Measurements from ENCODE around the gene ACYP1. TPM values are rescaled to one million over a fixed set of nuclear protein-coding genes. Genes with fewer than 3 reads are reported as not detected.

The ACYP1 gene
- polyA plus RNA-seq, 1 of the 3 experiments (the other 2 are of a cell fraction): 53.5 TPM

DNA sequence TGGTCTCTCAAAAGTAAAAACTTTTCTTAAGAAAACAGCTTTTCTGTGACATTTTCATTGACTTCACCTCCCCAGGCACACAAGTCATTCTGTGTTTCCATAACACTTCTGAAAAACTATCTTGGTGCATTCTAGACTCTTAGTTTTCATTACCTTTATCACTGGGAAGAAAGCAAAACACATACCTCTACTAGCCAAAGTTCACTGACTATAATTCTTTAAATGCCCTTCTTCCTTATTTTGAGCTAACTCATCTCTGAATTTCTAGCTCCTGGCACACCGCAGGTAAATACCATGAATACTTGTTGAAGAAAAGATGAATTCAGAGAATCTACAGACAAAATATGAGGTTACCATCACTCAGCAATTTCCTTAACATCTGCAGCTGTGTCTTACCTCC lies 33.7 kb downstream of the ACYP1 start:
- Histone ChIP-seq H4K20me1 (ENCODE audit: insufficient read depth) (no peaks in the 10 kb centered on the region), H3K27me3 (ENCODE audit: insufficient read depth) (no peaks in the 10 kb centered on the region), H3K79me2 (ENCODE audit: insufficient read depth) (no peaks in the 10 kb centered on the region), H3K4me1 (ENCODE audit: control insufficient read depth in 1 of 2, insufficient read depth in 2 of 2, low read depth in 1 of 2, low read length in 1 of 2) (peaks cover 6% of the 10 kb centered on the region in 2 experiments; a peak in 3 of 4 replicates), H3F3A (replicated peaks; ENCODE audit: insufficient read depth) (peaks cover 12% of the 10 kb centered on the region), H3K4me2 (no peak overlapping the region), H3K27ac (ENCODE audit: low read depth in 2 of 2, low read length in 1 of 2) (peak overlapping the region in 1 of 2 experiments; percentile 54; a peak in 2 of 4 replicates), H3K9me3 (no peaks in the 10 kb centered on the region), H3K9me2 (no peaks in the 10 kb centered on the region), H3K4me3 (ENCODE audit: low read depth in 2 of 2, low read length in 1 of 2) (no peak overlapping the region), H3K9ac (no peak overlapping the region), H2AFZ (ENCODE audit: low read depth) (no peak overlapping the region), H3K36me3 (replicated peaks in 1 of 2; ENCODE audit: control insufficient read depth in 1 of 2, insufficient read depth in 2 of 2, low read length in 1 of 2) (peaks cover 10 to 23% of the 10 kb centered on the region in 2 experiments)
- POLR2A ChIA-PET: no interaction called here
- no peak for DNase-seq
- WGBS (ENCODE audit: low lambda C conversion rate): 0% methylated on average over 1 of the region's 1 CpG
- TF ChIP-seq NRF1 (IDR thresholded peaks at IDR 0.05; ENCODE audit: low read depth, low read length): no peak
- TF ChIP-seq FOXJ3 (CRISPR knock-in tag; IDR thresholded peaks at IDR 0.05): no peak
- TF ChIP-seq, protein P1, sequence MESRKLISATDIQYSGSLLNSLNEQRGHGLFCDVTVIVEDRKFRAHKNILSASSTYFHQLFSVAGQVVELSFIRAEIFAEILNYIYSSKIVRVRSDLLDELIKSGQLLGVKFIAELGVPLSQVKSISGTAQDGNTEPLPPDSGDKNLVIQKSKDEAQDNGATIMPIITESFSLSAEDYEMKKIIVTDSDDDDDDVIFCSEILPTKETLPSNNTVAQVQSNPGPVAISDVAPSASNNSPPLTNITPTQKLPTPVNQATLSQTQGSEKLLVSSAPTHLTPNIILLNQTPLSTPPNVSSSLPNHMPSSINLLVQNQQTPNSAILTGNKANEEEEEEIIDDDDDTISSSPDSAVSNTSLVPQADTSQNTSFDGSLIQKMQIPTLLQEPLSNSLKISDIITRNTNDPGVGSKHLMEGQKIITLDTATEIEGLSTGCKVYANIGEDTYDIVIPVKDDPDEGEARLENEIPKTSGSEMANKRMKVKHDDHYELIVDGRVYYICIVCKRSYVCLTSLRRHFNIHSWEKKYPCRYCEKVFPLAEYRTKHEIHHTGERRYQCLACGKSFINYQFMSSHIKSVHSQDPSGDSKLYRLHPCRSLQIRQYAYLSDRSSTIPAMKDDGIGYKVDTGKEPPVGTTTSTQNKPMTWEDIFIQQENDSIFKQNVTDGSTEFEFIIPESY (IDR thresholded peaks at IDR 0.05; ENCODE audit: borderline replicate concordance, low read depth): no peak
- TF ChIP-seq FOXM1 (IDR thresholded peaks at IDR 0.05; ENCODE audit: low read depth): no peak
- TF ChIP-seq SMC3 (IDR thresholded peaks at IDR 0.05; ENCODE audit: low read depth, low read length): no peak
- TF ChIP-seq, protein P2, sequence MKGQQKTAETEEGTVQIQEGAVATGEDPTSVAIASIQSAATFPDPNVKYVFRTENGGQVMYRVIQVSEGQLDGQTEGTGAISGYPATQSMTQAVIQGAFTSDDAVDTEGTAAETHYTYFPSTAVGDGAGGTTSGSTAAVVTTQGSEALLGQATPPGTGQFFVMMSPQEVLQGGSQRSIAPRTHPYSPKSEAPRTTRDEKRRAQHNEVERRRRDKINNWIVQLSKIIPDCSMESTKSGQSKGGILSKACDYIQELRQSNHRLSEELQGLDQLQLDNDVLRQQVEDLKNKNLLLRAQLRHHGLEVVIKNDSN (IDR thresholded peaks at IDR 0.05; ENCODE audit: borderline replicate concordance, low read depth): no peak
- TF ChIP-seq TAF1 (IDR thresholded peaks at IDR 0.05; ENCODE audit: borderline replicate concordance, low read depth, low read length): no peak
- TF ChIP-seq, protein P3, sequence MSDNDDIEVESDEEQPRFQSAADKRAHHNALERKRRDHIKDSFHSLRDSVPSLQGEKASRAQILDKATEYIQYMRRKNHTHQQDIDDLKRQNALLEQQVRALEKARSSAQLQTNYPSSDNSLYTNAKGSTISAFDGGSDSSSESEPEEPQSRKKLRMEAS (IDR thresholded peaks at IDR 0.05; ENCODE audit: low read depth): no peak
- no peak for TF ChIP-seq FOSL2 (IDR thresholded peaks at IDR 0.05; ENCODE audit: borderline replicate concordance, low read depth)
- no peak for TF ChIP-seq RCOR1 (IDR thresholded peaks at IDR 0.05; ENCODE audit: low read length)
- no peak for TF ChIP-seq EZH2phosphoT487 (IDR thresholded peaks at IDR 0.05; ENCODE audit: borderline replicate concordance, low read depth)
- TF ChIP-seq TCF12 (IDR thresholded peaks at IDR 0.05): no peak
- CTCF ChIA-PET: no interaction called here

DNA sequence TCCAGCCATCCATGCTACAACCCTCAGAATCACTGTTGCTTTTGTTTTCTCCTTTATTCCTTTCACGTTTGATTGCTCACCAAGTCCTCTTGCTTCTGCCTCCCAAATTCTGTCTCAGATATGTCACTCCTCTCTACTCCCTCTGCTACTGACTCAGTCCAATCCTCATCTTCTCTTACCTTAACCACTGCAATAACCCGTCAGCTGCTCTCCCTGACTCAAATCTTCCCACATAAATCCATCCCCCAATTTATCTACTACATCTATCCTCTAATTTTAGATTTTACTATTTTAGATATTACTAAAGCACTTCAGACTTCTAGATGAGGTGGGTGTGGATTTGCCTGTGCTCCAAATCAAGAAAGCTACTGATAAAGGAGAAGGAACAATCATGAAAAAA lies 37.9 kb downstream of the ACYP1 start:
- Histone ChIP-seq H3K27me3 (ENCODE audit: insufficient read depth) (no peaks in the 10 kb centered on the region), H3K4me3 (ENCODE audit: low read depth in 2 of 2, low read length in 1 of 2) (no peak overlapping the region), H3K9me2 (no peaks in the 10 kb centered on the region), H3K36me3 (replicated peaks in 1 of 2; ENCODE audit: control insufficient read depth in 1 of 2, insufficient read depth in 2 of 2, low read length in 1 of 2) (peaks cover 12 to 23% of the 10 kb centered on the region in 2 experiments), H4K20me1 (ENCODE audit: insufficient read depth) (no peaks in the 10 kb centered on the region), H3K9ac (no peak overlapping the region), H3K27ac (ENCODE audit: low read depth in 2 of 2, low read length in 1 of 2) (no peak overlapping the region), H3K9me3 (no peaks in the 10 kb centered on the region), H2AFZ (ENCODE audit: low read depth) (no peak overlapping the region), H3K79me2 (ENCODE audit: insufficient read depth) (no peaks in the 10 kb centered on the region), H3F3A (replicated peaks; ENCODE audit: insufficient read depth) (peaks cover 12% of the 10 kb centered on the region), H3K4me1 (ENCODE audit: control insufficient read depth in 1 of 2, insufficient read depth in 2 of 2, low read depth in 1 of 2, low read length in 1 of 2) (peaks cover 0 to 5% of the 10 kb centered on the region in 2 experiments; a peak in 1 of 4 replicates), H3K4me2 (no peak overlapping the region)
- ChIA-PET POLR2A (no interaction called here), CTCF (interaction anchor here (1.6 to 4.7 kb wide), 3 partner anchors 19 to 165 kb away, joined by 3 to 28 read pairs (median 4); no protein-coding TSS in a partner anchor)
- 95% methylated on average over 2 of the region's 2 CpGs for WGBS (ENCODE audit: low lambda C conversion rate)
- DNase-seq: no peak
- TF ChIP-seq RCOR1 (IDR thresholded peaks at IDR 0.05; ENCODE audit: low read length) (no peak), RFX5 (IDR thresholded peaks at IDR 0.05; ENCODE audit: low read length) (no peak)

Measured in SK-N-SH (cell line).